ENCODE data around the gene TRMT1.
A peak's percentile ranks its signal among the peaks of the same experiment; 100 is the strongest.

- TF ChIP-seq POLR2AphosphoS5 (IDR thresholded peaks at IDR 0.05; ENCODE audit: low read depth): peak; percentile 72; the same call in 1 of the 2 replicates
- no peak for TF ChIP-seq CTCF (IDR thresholded peaks at IDR 0.05; ENCODE audit: insufficient read depth, low read length)
- peak; percentile 10; the same call in 1 of the 2 replicates for TF ChIP-seq GABPA (IDR thresholded peaks at IDR 0.05; ENCODE audit: low read depth)
- TF ChIP-seq SPI1 (IDR thresholded peaks at IDR 0.05; ENCODE audit: borderline replicate concordance, low read depth): peak; percentile 59; the same call in 1 of the 2 replicates
These were observed 39.2 kb upstream of the TRMT1 start for GRCh38 chr19:13155472-13156359.

Data from HL-60 (cell line).